ENCODE measurements around the gene RPH3AL. TPM values are rescaled to one million over a fixed set of nuclear protein-coding genes. Genes with fewer than 3 reads are reported as not detected.

RPH3AL gene
- total RNA-seq, 1 experiment from 2014 or later: 26.0 TPM

GRCh38 chr17:265718-266117 lies 86.9 kb downstream of the RPH3AL start:
- H4K20me1 ChIP-seq (ENCODE audit: insufficient read depth): no peaks in the 10 kb centered on the region; the same call in 1 of the 2 replicates
- no peak overlapping the region for H3K27ac ChIP-seq
- POLR2A ChIA-PET (ENCODE audit: unreplicated experiment): no interaction called here
- H3K79me2 ChIP-seq (ENCODE audit: low read depth): no peaks in the 10 kb centered on the region
- H3F3A ChIP-seq (ENCODE audit: insufficient read depth, low read depth): no peaks in the 10 kb centered on the region
- intact Hi-C loops (cut with micrococcal nuclease; ENCODE audit: unreplicated experiment): no loop called here
- no peak overlapping the region for H3K4me2 ChIP-seq
- no peaks in the 10 kb centered on the region for H3K36me3 ChIP-seq (ENCODE audit: low read depth)
- H3K9me2 ChIP-seq (ENCODE audit: insufficient read depth): no peaks in the 10 kb centered on the region
- no peaks in the 10 kb centered on the region for H3K4me1 ChIP-seq (replicated peaks; ENCODE audit: insufficient read depth)
- no TSS peak for BruUV-seq (replicated peaks)
- 0 out of 2 replicates have a peak, but pooled peaks cover 3% of the 10 kb centered on the region for H3K27me3 ChIP-seq (ENCODE audit: insufficient read depth, low read depth)
- TF ChIP-seq, protein P1, sequence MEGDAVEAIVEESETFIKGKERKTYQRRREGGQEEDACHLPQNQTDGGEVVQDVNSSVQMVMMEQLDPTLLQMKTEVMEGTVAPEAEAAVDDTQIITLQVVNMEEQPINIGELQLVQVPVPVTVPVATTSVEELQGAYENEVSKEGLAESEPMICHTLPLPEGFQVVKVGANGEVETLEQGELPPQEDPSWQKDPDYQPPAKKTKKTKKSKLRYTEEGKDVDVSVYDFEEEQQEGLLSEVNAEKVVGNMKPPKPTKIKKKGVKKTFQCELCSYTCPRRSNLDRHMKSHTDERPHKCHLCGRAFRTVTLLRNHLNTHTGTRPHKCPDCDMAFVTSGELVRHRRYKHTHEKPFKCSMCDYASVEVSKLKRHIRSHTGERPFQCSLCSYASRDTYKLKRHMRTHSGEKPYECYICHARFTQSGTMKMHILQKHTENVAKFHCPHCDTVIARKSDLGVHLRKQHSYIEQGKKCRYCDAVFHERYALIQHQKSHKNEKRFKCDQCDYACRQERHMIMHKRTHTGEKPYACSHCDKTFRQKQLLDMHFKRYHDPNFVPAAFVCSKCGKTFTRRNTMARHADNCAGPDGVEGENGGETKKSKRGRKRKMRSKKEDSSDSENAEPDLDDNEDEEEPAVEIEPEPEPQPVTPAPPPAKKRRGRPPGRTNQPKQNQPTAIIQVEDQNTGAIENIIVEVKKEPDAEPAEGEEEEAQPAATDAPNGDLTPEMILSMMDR (conservative IDR thresholded peaks at IDR 0.05): no peak
- TF ChIP-seq EZH2 (IDR thresholded peaks at IDR 0.05; ENCODE audit: low read depth): no peak
- no peak for DNase-seq
- no peak overlapping the region for H2AFZ ChIP-seq
- CTCF ChIA-PET: no interaction called here
- no peak overlapping the region for H3K4me3 ChIP-seq
- no peaks in the 10 kb centered on the region for H3K9me3 ChIP-seq (ENCODE audit: insufficient read depth, low read depth)

- Histone ChIP-seq H2AFZ (no peak overlapping the region), H3K4me2 (no peak overlapping the region), H3K9me3 (ENCODE audit: insufficient read depth, low read depth) (no peaks in the 10 kb centered on the region), H3K36me3 (ENCODE audit: low read depth) (no peaks in the 10 kb centered on the region), H3F3A (ENCODE audit: insufficient read depth, low read depth) (no peaks in the 10 kb centered on the region), H3K4me1 (replicated peaks; ENCODE audit: insufficient read depth) (no peaks in the 10 kb centered on the region), H3K9me2 (ENCODE audit: insufficient read depth) (no peaks in the 10 kb centered on the region), H3K27ac (no peak overlapping the region), H3K79me2 (ENCODE audit: low read depth) (no peaks in the 10 kb centered on the region), H3K4me3 (no peak overlapping the region), H4K20me1 (ENCODE audit: insufficient read depth) (no peaks in the 10 kb centered on the region; the same call in 1 of the 2 replicates), H3K27me3 (ENCODE audit: insufficient read depth, low read depth) (peaks cover 11% of the 10 kb centered on the region)
- BruUV-seq (replicated peaks): no TSS peak
- no peak for DNase-seq
- intact Hi-C loops (cut with micrococcal nuclease; ENCODE audit: unreplicated experiment): no loop called here
- ChIA-PET POLR2A (ENCODE audit: unreplicated experiment) (no interaction called here), CTCF (no interaction called here)
- TF ChIP-seq, protein P1 (conservative IDR thresholded peaks at IDR 0.05): no peak
- TF ChIP-seq EZH2 (IDR thresholded peaks at IDR 0.05; ENCODE audit: low read depth): no peak
Measured at GRCh38 chr17:263773-264172, 88.8 kb downstream of the RPH3AL start.

- BruUV-seq (replicated peaks): no TSS peak
- TF ChIP-seq EZH2 (IDR thresholded peaks at IDR 0.05; ENCODE audit: low read depth): no peak
- TF ChIP-seq, protein P1 (conservative IDR thresholded peaks at IDR 0.05): no peak
- DNase-seq: no peak
- no peaks in the 10 kb centered on the region for H3F3A ChIP-seq (ENCODE audit: insufficient read depth, low read depth)
- intact Hi-C loops (cut with micrococcal nuclease; ENCODE audit: unreplicated experiment): no loop called here
- no peaks in the 10 kb centered on the region for H3K9me2 ChIP-seq (ENCODE audit: insufficient read depth)
- no peaks in the 10 kb centered on the region for H3K4me1 ChIP-seq (replicated peaks; ENCODE audit: insufficient read depth)
- H3K27ac ChIP-seq: no peak overlapping the region
- no peaks in the 10 kb centered on the region for H3K79me2 ChIP-seq (ENCODE audit: low read depth)
- H3K9me3 ChIP-seq (ENCODE audit: insufficient read depth, low read depth): no peaks in the 10 kb centered on the region
- H2AFZ ChIP-seq: no peak overlapping the region
- no peaks in the 10 kb centered on the region for H3K36me3 ChIP-seq (ENCODE audit: low read depth)
- peaks cover 11% of the 10 kb centered on the region for H3K27me3 ChIP-seq (ENCODE audit: insufficient read depth, low read depth)
- ChIA-PET CTCF (no interaction called here), POLR2A (ENCODE audit: unreplicated experiment) (no interaction called here)
- no peak overlapping the region for H3K4me3 ChIP-seq
- H3K4me2 ChIP-seq: no peak overlapping the region
- no peaks in the 10 kb centered on the region; the same call in 1 of the 2 replicates for H4K20me1 ChIP-seq (ENCODE audit: insufficient read depth)
Measured at GRCh38 chr17:263271-263670, 89.3 kb downstream of the RPH3AL start.
